H1 (cell line): Measurements from ENCODE around the gene AGBL4.

Experiments used
- POLR2A ChIP-seq, 2 experiments: IDR thresholded peaks; 1 replicate in 1 of 2; 2 replicates in 1 of 2; pipeline ENCODE4 v1.6.1; 2011; ENCODE audit warnings: low read depth in 2 of 2, low read length in 2 of 2, mild to moderate bottlenecking in 2 of 2; ENCODE audit errors: control extremely low read depth in 1 of 2
- TF ChIP-seq, protein P1 (sequence below): IDR thresholded peaks from 2 replicates; pipeline ENCODE4 v1.6.1; 2012; ENCODE audit warnings: low read length, inconsistent platforms

DNA sequence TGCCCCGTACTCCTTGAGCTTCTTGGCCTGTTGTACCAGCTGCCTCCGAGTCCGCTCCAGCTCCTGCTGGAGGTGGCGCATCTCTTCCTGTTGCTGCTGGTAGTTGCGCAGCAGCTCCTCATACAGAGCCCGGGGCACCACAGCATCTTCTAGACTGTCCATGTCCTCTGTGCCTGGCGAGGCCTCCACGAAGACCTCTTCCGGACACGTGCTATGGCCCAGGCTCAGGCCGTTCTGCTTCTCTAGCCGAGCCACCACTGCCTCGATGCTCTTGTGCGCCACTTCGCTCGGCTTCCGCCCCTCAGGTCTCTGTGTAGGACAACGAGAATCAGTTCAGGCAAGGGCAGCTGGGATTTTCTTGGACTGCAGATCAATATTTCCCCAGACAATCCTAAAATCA is 1264.8 kb downstream of the AGBL4 start:
- TF ChIP-seq, protein P1, sequence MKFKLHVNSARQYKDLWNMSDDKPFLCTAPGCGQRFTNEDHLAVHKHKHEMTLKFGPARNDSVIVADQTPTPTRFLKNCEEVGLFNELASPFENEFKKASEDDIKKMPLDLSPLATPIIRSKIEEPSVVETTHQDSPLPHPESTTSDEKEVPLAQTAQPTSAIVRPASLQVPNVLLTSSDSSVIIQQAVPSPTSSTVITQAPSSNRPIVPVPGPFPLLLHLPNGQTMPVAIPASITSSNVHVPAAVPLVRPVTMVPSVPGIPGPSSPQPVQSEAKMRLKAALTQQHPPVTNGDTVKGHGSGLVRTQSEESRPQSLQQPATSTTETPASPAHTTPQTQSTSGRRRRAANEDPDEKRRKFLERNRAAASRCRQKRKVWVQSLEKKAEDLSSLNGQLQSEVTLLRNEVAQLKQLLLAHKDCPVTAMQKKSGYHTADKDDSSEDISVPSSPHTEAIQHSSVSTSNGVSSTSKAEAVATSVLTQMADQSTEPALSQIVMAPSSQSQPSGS: no peak
- no peak for TF ChIP-seq POLR2A (IDR thresholded peaks at IDR 0.05; ENCODE audit: control extremely low read depth in 1 of 2, low read depth in 2 of 2, low read length in 2 of 2)
